ENCODE data around the gene CSRP1. TPM values are rescaled to one million over a fixed set of nuclear protein-coding genes. Genes with fewer than 3 reads are reported as not detected.

CSRP1 gene
- total and polyA plus RNA-seq, 2 donors from 2014 or later, result 211 to 236 TPM

DNA sequence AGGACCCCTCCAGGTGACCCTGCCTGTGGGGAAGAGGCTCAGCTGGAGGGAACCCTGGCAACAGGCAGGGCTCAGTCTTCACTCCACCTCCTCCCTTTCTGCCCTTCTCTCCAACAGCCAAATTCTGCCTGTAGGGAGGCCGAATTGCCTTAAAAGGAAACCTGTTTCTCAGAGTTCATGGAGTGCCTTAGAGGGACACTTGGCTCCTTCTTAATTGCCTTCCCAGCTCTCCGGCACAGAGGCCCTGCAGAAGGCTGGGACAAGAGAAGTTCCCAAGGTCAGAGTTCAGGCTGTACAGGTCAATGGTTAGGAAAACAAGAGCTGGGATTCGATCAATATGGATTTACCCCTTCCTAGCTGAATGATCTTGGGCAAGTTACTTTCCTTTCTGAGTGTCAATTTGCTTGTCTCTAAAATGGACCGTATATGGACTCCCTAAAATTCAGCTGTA, 6.2 kb downstream of the CSRP1 start:
- Histone ChIP-seq H3K9ac (ENCODE audit: low read length in 3 of 3) (peak overlapping the region in 1 of 3 donors; percentile 51), H3K27ac (ENCODE audit: low read depth in 2 of 2, low read length in 2 of 2) (peak overlapping the region; percentile 69 to 82), H3K4me3 (ENCODE audit: low read length in 3 of 3) (peak overlapping the region in 1 of 3 donors; percentile 15), H3K36me3 (ENCODE audit: control insufficient read depth in 2 of 3, insufficient read depth in 3 of 3, low read length in 3 of 3) (no peaks in the 10 kb centered on the region), H3K27me3 (ENCODE audit: control insufficient read depth, insufficient read depth, low read length) (no peaks in the 10 kb centered on the region), H3K4me1 (ENCODE audit: control insufficient read depth in 2 of 3, insufficient read depth in 2 of 3, low read depth in 1 of 3, low read length in 3 of 3) (peaks cover 16 to 40% (median 30%) of the 10 kb centered on the region in 3 donors), H3K9me3 (ENCODE audit: control insufficient read depth in 2 of 3, insufficient read depth in 1 of 3, low read length in 3 of 3) (no peaks in the 10 kb centered on the region)
- TF ChIP-seq, protein P1, sequence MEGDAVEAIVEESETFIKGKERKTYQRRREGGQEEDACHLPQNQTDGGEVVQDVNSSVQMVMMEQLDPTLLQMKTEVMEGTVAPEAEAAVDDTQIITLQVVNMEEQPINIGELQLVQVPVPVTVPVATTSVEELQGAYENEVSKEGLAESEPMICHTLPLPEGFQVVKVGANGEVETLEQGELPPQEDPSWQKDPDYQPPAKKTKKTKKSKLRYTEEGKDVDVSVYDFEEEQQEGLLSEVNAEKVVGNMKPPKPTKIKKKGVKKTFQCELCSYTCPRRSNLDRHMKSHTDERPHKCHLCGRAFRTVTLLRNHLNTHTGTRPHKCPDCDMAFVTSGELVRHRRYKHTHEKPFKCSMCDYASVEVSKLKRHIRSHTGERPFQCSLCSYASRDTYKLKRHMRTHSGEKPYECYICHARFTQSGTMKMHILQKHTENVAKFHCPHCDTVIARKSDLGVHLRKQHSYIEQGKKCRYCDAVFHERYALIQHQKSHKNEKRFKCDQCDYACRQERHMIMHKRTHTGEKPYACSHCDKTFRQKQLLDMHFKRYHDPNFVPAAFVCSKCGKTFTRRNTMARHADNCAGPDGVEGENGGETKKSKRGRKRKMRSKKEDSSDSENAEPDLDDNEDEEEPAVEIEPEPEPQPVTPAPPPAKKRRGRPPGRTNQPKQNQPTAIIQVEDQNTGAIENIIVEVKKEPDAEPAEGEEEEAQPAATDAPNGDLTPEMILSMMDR (IDR thresholded peaks at IDR 0.05; ENCODE audit: borderline replicate concordance, extremely low read depth, insufficient read depth), result no peak
- FAIRE-seq (no peak), DNase-seq (peak in 3 of 5 donors; percentile 60 to 82 (median 81))
- intact Hi-C loops (cut with DNase I), result no loop called here

DNA sequence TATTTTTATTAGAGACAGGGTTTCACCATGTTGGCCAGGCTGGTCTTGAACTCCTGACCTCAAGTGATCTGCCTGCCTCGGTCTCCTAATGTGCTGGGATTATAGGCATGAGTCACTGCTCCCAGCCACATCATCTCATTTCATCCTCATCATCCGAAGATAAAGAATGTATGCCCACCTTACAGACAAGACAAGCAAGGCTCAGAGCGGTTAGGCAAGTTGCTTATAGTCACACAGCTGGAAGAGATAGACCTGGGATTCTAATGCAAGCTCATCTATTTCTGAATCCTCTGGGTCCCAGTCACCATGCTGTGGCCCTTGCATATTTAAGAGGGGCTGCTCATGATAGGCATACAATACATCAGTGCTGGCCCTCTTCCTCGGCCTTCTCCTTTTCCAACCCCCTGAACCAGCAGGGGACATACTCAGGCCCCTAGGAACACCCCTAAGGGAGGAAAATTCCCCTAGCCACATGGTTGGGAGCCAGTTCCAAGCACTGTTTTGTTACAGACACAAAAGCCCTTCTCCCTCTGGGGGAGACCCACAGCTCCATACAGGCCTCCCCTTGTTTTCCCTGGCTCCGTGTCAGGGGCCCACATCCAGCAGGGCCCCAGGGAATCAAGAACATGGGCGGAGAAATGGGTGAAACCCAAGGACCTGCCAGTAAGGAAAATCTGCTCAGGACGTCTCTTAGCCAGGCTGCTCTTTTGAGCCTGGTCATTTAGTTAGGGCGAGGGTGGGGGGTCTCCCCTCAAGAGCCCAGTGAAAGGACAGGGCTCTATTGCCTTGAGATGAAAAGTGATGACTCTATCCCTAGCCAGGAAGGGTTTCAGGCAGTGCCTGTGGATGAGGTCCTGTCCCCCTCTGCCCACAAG, 6.9 kb downstream of the CSRP1 start:
- TF ChIP-seq, protein P1 (IDR thresholded peaks at IDR 0.05; ENCODE audit: borderline replicate concordance, extremely low read depth, insufficient read depth), result no peak
- peak overlapping the region in 1 of 3 donors; percentile 51 for H3K9ac ChIP-seq (ENCODE audit: low read length in 3 of 3)
- H3K9me3 ChIP-seq (ENCODE audit: control insufficient read depth in 2 of 3, insufficient read depth in 1 of 3, low read length in 3 of 3), result no peaks in the 10 kb centered on the region
- peaks cover 0 to 5% (median 4%) of the 10 kb centered on the region in 3 donors for H3K36me3 ChIP-seq (ENCODE audit: control insufficient read depth in 2 of 3, insufficient read depth in 3 of 3, low read length in 3 of 3)
- no peaks in the 10 kb centered on the region for H3K27me3 ChIP-seq (ENCODE audit: control insufficient read depth, insufficient read depth, low read length)
- H3K4me1 ChIP-seq (ENCODE audit: control insufficient read depth in 2 of 3, insufficient read depth in 2 of 3, low read depth in 1 of 3, low read length in 3 of 3), result peaks cover 22 to 40% (median 30%) of the 10 kb centered on the region in 3 donors
- H3K4me3 ChIP-seq (ENCODE audit: low read length in 3 of 3), result peak overlapping the region in 1 of 3 donors; percentile 15
- H3K27ac ChIP-seq (ENCODE audit: low read depth in 2 of 2, low read length in 2 of 2), result peak overlapping the region; percentile 69 to 82
- intact Hi-C loops (cut with DNase I), result no loop called here
- DNase-seq, result no peak
- no peak for FAIRE-seq

DNA sequence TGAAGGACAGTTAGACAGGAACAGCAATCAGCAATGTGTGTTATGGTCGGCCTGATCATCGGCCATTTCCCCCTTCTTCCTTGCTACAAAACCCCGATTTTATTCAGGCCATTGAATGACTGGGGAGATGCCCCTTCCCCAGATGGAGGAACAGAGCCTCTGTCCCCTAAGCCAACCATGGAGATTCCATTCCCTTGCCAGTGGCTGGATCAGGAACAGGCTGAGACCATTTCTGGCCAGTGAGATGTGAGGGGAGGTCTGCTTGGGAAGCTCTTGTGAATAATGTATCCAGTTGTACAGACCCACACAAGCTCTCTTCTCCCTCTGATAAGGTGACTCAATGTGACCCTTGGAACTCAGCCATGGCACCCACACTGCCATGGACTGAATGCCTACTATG, 7.7 kb downstream of the CSRP1 start:
- H3K27ac ChIP-seq (ENCODE audit: low read depth in 2 of 2, low read length in 2 of 2), result peak overlapping the region; percentile 18 to 55
- H3K4me3 ChIP-seq (ENCODE audit: low read length in 3 of 3), result no peak overlapping the region
- no peak overlapping the region for H3K9ac ChIP-seq (ENCODE audit: low read length in 3 of 3)
- DNase-seq (no peak), FAIRE-seq (no peak)
- H3K36me3 ChIP-seq (ENCODE audit: control insufficient read depth in 2 of 3, insufficient read depth in 3 of 3, low read length in 3 of 3), result peaks cover 0 to 11% (median 4%) of the 10 kb centered on the region in 3 donors
- intact Hi-C loops (cut with DNase I), result no loop called here
- H3K27me3 ChIP-seq (ENCODE audit: control insufficient read depth, insufficient read depth, low read length), result no peaks in the 10 kb centered on the region
- TF ChIP-seq, protein P1 (IDR thresholded peaks at IDR 0.05; ENCODE audit: borderline replicate concordance, extremely low read depth, insufficient read depth), result no peak
- peaks cover 22 to 43% (median 28%) of the 10 kb centered on the region in 3 donors for H3K4me1 ChIP-seq (ENCODE audit: control insufficient read depth in 2 of 3, insufficient read depth in 2 of 3, low read depth in 1 of 3, low read length in 3 of 3)
- H3K9me3 ChIP-seq (ENCODE audit: control insufficient read depth in 2 of 3, insufficient read depth in 1 of 3, low read length in 3 of 3), result no peaks in the 10 kb centered on the region
